ENCODE data around the gene SORT1. TPM values are rescaled to one million over a fixed set of nuclear protein-coding genes. Genes with fewer than 3 reads are reported as not detected.

SORT1 gene
- total and polyA plus RNA-seq, 4 donors, result 1.0 to 10.6 (median 3.4) TPM

DNA sequence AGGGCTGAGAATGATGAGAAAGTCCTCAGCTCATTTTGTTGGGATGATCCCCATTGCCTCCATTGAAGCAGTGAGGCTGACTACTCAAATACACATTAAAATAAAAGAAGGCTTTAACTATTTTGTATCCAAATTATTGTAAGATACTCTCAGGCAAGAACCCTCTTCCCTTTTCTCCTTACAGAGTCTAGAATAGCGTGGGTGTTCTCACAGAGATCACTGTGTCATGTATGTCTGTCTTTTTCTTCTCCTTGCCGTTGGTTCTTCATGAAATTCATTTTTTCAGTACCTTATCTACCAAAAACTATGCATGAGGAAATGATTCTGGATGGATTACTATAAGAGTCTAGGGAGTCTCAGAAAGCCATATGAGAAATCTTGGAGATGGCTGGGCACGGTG lies 30.1 kb downstream of the SORT1 start:
- Histone ChIP-seq H3K27ac (ENCODE audit: low read depth in 1 of 2, low read length in 2 of 2) (no peak overlapping the region), H3K27me3 (ENCODE audit: control insufficient read depth in 4 of 4, insufficient read depth in 4 of 4, low read length in 3 of 4) (no peaks in the 10 kb centered on the region), H3K4me3 (ENCODE audit: low read depth in 1 of 3, low read length in 3 of 3) (no peak overlapping the region), H3K4me1 (ENCODE audit: control insufficient read depth in 4 of 4, insufficient read depth in 4 of 4, low read length in 3 of 4) (peaks cover 0 to 4% (median 3%) of the 10 kb centered on the region in 4 donors), H3K9ac (ENCODE audit: low read depth in 1 of 2, low read length in 2 of 2) (no peak overlapping the region), H3K9me3 (ENCODE audit: control insufficient read depth in 4 of 4, low read length in 3 of 4) (no peaks in the 10 kb centered on the region), H3K36me3 (ENCODE audit: control insufficient read depth in 4 of 4, insufficient read depth in 3 of 4, low read depth in 1 of 4, low read length in 3 of 4) (no peaks in the 10 kb centered on the region)
- WGBS, result 92% methylated on average over 3 of the region's 3 CpGs
- DNase-seq (ENCODE audit: low spot score), result no peak
- TF ChIP-seq FOXA2 (IDR thresholded peaks at IDR 0.05), result no peak
- TF ChIP-seq NR2F2 (IDR thresholded peaks at IDR 0.05), result no peak
- TF ChIP-seq, protein P1, sequence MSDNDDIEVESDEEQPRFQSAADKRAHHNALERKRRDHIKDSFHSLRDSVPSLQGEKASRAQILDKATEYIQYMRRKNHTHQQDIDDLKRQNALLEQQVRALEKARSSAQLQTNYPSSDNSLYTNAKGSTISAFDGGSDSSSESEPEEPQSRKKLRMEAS (IDR thresholded peaks at IDR 0.05), result no peak
- no peak for TF ChIP-seq FOXA1 (IDR thresholded peaks at IDR 0.05)
- no peak for TF ChIP-seq GABPA (IDR thresholded peaks at IDR 0.05 in 1 of 2, conservative IDR thresholded peaks at IDR 0.05 in 1 of 2)
- no peak for TF ChIP-seq EGR1 (IDR thresholded peaks at IDR 0.05; ENCODE audit: low read depth in 2 of 2)
- no peak for TF ChIP-seq HNF4G (IDR thresholded peaks at IDR 0.05)
- no peak for TF ChIP-seq YY1 (IDR thresholded peaks at IDR 0.05)
- TF ChIP-seq, protein P2, sequence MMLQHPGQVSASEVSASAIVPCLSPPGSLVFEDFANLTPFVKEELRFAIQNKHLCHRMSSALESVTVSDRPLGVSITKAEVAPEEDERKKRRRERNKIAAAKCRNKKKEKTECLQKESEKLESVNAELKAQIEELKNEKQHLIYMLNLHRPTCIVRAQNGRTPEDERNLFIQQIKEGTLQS (IDR thresholded peaks at IDR 0.05), result no peak
- TF ChIP-seq, protein P3, sequence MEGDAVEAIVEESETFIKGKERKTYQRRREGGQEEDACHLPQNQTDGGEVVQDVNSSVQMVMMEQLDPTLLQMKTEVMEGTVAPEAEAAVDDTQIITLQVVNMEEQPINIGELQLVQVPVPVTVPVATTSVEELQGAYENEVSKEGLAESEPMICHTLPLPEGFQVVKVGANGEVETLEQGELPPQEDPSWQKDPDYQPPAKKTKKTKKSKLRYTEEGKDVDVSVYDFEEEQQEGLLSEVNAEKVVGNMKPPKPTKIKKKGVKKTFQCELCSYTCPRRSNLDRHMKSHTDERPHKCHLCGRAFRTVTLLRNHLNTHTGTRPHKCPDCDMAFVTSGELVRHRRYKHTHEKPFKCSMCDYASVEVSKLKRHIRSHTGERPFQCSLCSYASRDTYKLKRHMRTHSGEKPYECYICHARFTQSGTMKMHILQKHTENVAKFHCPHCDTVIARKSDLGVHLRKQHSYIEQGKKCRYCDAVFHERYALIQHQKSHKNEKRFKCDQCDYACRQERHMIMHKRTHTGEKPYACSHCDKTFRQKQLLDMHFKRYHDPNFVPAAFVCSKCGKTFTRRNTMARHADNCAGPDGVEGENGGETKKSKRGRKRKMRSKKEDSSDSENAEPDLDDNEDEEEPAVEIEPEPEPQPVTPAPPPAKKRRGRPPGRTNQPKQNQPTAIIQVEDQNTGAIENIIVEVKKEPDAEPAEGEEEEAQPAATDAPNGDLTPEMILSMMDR (IDR thresholded peaks at IDR 0.05; ENCODE audit: low read depth, low read length, missing input control), result no peak
- TF ChIP-seq HNF4A (conservative IDR thresholded peaks at IDR 0.05), result no peak
- no peak for TF ChIP-seq RAD21 (IDR thresholded peaks at IDR 0.05)
- no peak for TF ChIP-seq JUND (IDR thresholded peaks at IDR 0.05)
- no peak for TF ChIP-seq TAF1 (conservative IDR thresholded peaks at IDR 0.05)
- TF ChIP-seq, protein P4, sequence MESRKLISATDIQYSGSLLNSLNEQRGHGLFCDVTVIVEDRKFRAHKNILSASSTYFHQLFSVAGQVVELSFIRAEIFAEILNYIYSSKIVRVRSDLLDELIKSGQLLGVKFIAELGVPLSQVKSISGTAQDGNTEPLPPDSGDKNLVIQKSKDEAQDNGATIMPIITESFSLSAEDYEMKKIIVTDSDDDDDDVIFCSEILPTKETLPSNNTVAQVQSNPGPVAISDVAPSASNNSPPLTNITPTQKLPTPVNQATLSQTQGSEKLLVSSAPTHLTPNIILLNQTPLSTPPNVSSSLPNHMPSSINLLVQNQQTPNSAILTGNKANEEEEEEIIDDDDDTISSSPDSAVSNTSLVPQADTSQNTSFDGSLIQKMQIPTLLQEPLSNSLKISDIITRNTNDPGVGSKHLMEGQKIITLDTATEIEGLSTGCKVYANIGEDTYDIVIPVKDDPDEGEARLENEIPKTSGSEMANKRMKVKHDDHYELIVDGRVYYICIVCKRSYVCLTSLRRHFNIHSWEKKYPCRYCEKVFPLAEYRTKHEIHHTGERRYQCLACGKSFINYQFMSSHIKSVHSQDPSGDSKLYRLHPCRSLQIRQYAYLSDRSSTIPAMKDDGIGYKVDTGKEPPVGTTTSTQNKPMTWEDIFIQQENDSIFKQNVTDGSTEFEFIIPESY (IDR thresholded peaks at IDR 0.05), result no peak
- no peak for TF ChIP-seq RXRA (IDR thresholded peaks at IDR 0.05)
- TF ChIP-seq SP1 (IDR thresholded peaks at IDR 0.05), result no peak

DNA sequence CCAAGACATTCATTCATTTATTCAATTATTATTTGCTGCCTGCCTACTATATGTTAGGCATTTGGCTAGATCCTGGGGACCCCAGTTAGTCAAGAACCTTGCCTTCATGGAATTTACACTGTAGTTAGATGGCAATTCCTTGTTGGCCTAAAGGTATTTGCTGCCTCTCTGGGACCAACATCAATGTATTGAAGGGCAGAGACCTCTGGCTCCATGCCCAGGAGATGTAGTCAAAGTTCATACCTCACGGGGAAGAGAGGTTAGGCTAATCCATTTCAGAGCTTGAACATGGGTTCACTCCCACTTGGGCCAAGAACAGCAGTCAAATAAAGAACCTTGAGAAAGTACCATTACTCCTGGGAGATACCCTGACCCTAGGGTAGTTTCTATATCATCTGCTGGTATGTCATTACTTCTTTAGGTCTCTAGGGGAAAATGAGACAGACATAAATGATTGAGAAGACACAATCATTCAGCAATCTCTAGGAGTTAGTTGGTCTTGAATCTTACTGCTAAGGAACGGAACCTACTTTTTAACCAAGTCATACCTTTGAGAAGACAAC lies 32.0 kb downstream of the SORT1 start:
- peak; percentile 45 for DNase-seq (ENCODE audit: low spot score)
- Histone ChIP-seq H3K4me3 (ENCODE audit: low read depth in 1 of 3, low read length in 3 of 3) (no peak overlapping the region), H3K4me1 (ENCODE audit: control insufficient read depth in 4 of 4, insufficient read depth in 4 of 4, low read length in 3 of 4) (peaks cover 0 to 3% (median 1%) of the 10 kb centered on the region in 4 donors), H3K36me3 (ENCODE audit: control insufficient read depth in 4 of 4, insufficient read depth in 3 of 4, low read depth in 1 of 4, low read length in 3 of 4) (no peaks in the 10 kb centered on the region), H3K27ac (ENCODE audit: low read depth in 1 of 2, low read length in 2 of 2) (no peak overlapping the region), H3K9ac (ENCODE audit: low read depth in 1 of 2, low read length in 2 of 2) (no peak overlapping the region), H3K27me3 (ENCODE audit: control insufficient read depth in 4 of 4, insufficient read depth in 4 of 4, low read length in 3 of 4) (no peaks in the 10 kb centered on the region), H3K9me3 (ENCODE audit: control insufficient read depth in 4 of 4, low read length in 3 of 4) (no peaks in the 10 kb centered on the region)
- TF ChIP-seq, protein P1 (IDR thresholded peaks at IDR 0.05), result no peak
- peak; percentile 36 to 59 for TF ChIP-seq RXRA (IDR thresholded peaks at IDR 0.05)
- TF ChIP-seq RAD21 (IDR thresholded peaks at IDR 0.05), result peak in 1 of 2 donors; percentile 23
- peak; percentile 35 to 56 for TF ChIP-seq HNF4A (conservative IDR thresholded peaks at IDR 0.05)
- TF ChIP-seq, protein P4 (IDR thresholded peaks at IDR 0.05), result no peak
- TF ChIP-seq, protein P2 (IDR thresholded peaks at IDR 0.05), result no peak
- WGBS, result 64% methylated on average over 2 of the region's 2 CpGs

All from liver (tissue), 9 donors.